Lower leg skin (tissue), 3 donors: Measurements from ENCODE around the gene TUSC2.

Experiments used
- CTCF ChIP-seq, 3 donors: fragments of 450-650 bp; IDR thresholded peaks; one replicate each; pipeline ENCODE4 v1.5.1; 2016; ENCODE audit warnings: antibody characterized with exemption in 3 of 3, mild to moderate bottlenecking in 3 of 3, moderate library complexity in 2 of 3
- POLR2A ChIP-seq, 2 donors: fragments of 450-650 bp; IDR thresholded peaks; one replicate each; pipeline ENCODE4 v1.6.1; 2016 to 2017; ENCODE audit warnings: antibody characterized with exemption in 2 of 2, mild to moderate bottlenecking in 1 of 2, moderate library complexity in 1 of 2

- TF ChIP-seq CTCF (IDR thresholded peaks at IDR 0.05) (no peak), POLR2A (IDR thresholded peaks at IDR 0.05) (no peak)
These were observed 30.6 kb downstream of the TUSC2 start for GRCh38 chr3:50297384-50297775.
